ENCODE results near the gene CCDC154. TPM values are rescaled to one million over a fixed set of nuclear protein-coding genes. Genes with fewer than 3 reads are reported as not detected.
"Not testable (repeated sequence)": the region's sequence is repeated elsewhere in the genome, so short reads cannot be mapped to it uniquely, and the experiment has no call there.

Gene CCDC154
- total RNA-seq, 4 donors from 2014 or later = 0.48 to 5.3 (median 0.51) TPM; not detected in 1

DNA sequence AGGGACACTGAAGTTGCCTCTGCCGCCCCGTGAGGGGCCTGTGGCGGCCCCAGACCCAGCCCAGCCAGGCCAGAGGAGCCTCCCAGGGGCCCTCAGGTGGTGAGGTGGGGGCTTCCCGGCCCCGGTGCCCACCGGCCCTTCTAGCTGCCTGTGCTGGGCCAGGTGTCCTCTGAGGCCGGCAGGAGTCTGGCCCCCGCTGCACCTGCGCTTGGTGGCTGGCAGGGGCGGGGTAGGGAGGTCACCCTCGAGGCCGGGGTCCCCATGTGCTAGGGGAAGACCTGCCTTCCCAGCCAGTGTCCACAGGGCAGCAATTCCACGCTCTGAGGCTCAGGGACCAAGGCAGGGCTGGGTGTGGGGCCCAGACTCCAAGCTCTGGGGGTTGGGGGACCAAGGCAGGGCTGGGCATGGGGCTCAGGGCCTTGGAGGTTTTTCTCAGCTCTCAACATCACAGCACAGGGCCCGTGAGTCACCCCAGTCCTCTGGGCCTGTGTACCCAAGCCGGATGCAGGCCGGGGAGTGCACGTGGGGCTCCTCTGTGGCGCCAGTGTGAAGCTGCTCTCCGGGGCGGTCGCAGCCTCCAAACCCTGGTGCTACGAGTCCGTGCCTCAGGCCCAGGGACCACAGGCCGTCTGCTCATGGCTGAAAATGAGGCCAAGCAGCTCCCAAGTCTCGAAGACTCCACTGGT, 1.3 kb upstream of the CCDC154 start:
- Histone ChIP-seq H3K36me3 (no peaks in the 10 kb centered on the region), H3K27ac (no peak overlapping the region), H3K27me3 (no peaks in the 10 kb centered on the region)

DNA sequence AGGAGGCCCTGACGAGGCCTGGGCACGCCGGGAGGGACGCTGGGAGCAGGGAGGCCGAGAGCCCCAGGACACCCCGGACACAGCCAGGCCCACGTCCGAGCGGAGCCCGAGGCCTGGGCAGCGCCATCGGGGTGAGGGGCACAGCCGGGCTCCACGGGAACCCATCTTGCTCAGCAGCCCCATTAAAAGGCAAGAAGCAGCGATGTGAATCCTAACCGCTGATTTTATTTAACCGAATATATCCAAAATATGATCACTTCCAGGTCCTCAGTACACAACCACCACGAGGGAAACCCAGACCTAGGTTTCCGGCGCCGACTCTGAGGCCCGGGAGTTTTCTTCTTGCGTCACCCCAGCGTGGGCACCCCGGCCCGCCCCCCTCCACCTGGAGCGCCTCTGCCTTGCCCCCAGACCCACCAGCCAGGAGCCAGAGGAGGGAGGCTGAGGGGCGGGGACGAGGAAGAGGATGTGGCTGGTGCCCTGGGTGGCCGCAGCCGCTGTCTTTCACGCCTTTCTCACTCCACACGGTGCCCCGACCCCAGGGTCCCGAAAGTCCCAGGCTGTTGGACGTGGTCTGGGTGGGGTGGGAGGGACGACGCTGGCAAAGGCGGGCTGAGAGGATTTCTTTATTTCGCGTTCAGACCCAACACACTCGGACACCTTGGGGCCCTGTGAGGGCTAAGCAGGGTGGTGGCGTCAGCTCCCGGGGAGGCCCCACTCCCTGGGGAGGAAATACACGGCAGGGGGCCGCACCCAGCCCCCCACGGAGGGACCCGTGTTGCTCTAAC, 568 bp upstream of the CCDC154 start:
- no peaks in the 10 kb centered on the region for H3K36me3 ChIP-seq
- no peaks in the 10 kb centered on the region for H3K9me3 ChIP-seq
- TF ChIP-seq POLR2A (IDR thresholded peaks at IDR 0.05) = no peak
- intact Hi-C loops (cut with DNase I; ENCODE audit: low total_unique reads) = no loop called here
- DNase-seq = no peak
- no peaks in the 10 kb centered on the region for H3K27me3 ChIP-seq
- no peak overlapping the region for H3K27ac ChIP-seq
- H3K4me3 ChIP-seq = no peak overlapping the region
- no peaks in the 10 kb centered on the region for H3K4me1 ChIP-seq

More for the DNA sequence above, 1.3 kb upstream of the CCDC154 start:
- DNase-seq = no peak
- Histone ChIP-seq H3K4me1 (no peaks in the 10 kb centered on the region), H3K4me3 (no peak overlapping the region), H3K9me3 (no peaks in the 10 kb centered on the region)
- TF ChIP-seq, protein P1, sequence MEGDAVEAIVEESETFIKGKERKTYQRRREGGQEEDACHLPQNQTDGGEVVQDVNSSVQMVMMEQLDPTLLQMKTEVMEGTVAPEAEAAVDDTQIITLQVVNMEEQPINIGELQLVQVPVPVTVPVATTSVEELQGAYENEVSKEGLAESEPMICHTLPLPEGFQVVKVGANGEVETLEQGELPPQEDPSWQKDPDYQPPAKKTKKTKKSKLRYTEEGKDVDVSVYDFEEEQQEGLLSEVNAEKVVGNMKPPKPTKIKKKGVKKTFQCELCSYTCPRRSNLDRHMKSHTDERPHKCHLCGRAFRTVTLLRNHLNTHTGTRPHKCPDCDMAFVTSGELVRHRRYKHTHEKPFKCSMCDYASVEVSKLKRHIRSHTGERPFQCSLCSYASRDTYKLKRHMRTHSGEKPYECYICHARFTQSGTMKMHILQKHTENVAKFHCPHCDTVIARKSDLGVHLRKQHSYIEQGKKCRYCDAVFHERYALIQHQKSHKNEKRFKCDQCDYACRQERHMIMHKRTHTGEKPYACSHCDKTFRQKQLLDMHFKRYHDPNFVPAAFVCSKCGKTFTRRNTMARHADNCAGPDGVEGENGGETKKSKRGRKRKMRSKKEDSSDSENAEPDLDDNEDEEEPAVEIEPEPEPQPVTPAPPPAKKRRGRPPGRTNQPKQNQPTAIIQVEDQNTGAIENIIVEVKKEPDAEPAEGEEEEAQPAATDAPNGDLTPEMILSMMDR (IDR thresholded peaks at IDR 0.05) = no peak
- TF ChIP-seq POLR2A (IDR thresholded peaks at IDR 0.05) = no peak
- intact Hi-C loops (cut with DNase I; ENCODE audit: low total_unique reads) = no loop called here

DNA sequence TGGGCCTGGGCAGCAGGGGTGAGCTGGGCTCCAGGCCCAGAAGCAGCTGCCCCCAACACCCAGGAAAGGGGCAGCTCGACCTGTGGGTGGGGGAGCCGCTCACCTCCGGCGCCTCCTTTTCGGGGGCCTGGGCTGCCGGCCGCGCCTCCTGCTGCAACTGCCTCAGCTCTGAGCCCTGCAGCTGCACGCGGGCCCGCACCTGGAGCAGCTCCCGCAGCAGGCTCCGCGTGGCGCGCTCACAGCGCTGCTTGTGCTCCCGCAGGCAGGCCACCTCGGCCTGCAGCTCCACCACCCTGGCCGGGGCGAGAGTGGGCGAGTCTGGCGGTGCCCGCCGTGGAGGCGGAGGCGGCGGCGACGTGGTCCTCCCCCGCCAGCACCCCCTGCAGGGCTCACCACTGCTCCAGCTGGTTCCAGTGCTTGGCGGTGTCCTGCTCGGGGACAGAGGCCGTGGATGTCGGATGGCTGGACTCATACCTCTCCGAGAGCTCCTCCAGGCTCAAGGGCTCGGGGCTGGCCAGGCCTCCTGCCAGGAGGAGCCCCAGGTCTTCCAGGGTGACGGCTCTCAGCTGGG, 868 bp downstream of the CCDC154 start:
- no peaks in the 10 kb centered on the region for H3K9me3 ChIP-seq
- intact Hi-C loops (cut with DNase I; ENCODE audit: low total_unique reads) = no loop called here
- no peaks in the 10 kb centered on the region for H3K27me3 ChIP-seq
- H3K36me3 ChIP-seq = no peaks in the 10 kb centered on the region
- TF ChIP-seq, protein P1 (IDR thresholded peaks at IDR 0.05) = no peak
- TF ChIP-seq POLR2A (IDR thresholded peaks at IDR 0.05) = no peak
- no peak for DNase-seq
- H3K4me3 ChIP-seq = no peak overlapping the region
- H3K27ac ChIP-seq = no peak overlapping the region
- H3K4me1 ChIP-seq = no peaks in the 10 kb centered on the region

DNA sequence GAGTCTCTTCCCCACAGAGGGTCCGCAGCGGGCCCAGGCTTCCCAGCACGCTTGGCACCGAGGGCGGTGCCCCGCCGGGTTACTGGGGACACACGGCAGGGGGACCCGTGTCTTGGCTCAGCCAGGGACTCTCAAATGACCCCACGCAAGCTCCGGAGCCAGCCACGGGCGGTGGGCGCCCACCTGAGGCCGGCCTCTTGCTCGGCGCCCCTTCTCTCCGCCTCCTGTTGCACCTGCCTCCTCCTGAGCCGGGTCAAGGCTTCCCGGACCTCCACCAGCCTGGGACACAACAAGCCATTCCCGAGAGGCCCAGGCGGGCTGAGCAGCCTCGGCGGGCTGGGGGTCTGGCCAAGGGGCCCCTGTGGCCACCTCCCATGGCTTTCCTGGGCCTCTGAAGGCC, 1.7 kb downstream of the CCDC154 start:
- Histone ChIP-seq H3K36me3 (no peaks in the 10 kb centered on the region), H3K4me1 (no peaks in the 10 kb centered on the region), H3K9me3 (no peaks in the 10 kb centered on the region), H3K27me3 (no peaks in the 10 kb centered on the region), H3K4me3 (no peak overlapping the region), H3K27ac (no peak overlapping the region)
- intact Hi-C loops (cut with DNase I; ENCODE audit: low total_unique reads) = no loop called here
- no peak for DNase-seq
- no peak for TF ChIP-seq POLR2A (IDR thresholded peaks at IDR 0.05)
- TF ChIP-seq, protein P1 (IDR thresholded peaks at IDR 0.05) = no peak

DNA sequence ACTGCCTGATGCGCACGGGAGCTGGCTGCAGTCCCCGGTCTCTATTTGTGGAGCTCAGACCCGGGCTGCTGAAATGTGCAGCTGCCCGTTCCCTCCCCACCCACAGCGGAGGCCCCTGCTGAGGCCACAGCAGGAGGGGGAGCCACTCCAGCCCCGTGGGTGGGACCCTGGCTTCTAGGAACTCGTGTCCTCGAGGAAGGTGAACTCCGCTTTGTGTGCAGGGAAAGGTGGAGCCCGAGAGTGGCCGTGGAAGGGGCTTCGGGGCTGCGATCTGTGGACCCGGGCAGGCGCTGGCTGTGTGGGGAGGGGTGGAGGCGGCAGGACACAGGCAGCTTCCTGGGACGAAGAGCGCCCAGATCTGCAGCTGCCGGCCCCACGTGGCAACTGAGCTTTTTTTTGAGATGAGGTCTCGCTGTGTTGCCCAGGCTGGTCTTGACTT, 2.9 kb downstream of the CCDC154 start:
- H3K4me1 ChIP-seq = no peaks in the 10 kb centered on the region
- no peaks in the 10 kb centered on the region for H3K27me3 ChIP-seq
- intact Hi-C loops (cut with DNase I; ENCODE audit: low total_unique reads) = no loop called here
- H3K9me3 ChIP-seq = no peaks in the 10 kb centered on the region
- no peak for DNase-seq
- no peak overlapping the region for H3K27ac ChIP-seq
- no peak for TF ChIP-seq POLR2A (IDR thresholded peaks at IDR 0.05)
- TF ChIP-seq, protein P1 (IDR thresholded peaks at IDR 0.05) = no peak
- H3K4me3 ChIP-seq = no peak overlapping the region
- no peaks in the 10 kb centered on the region for H3K36me3 ChIP-seq

DNA sequence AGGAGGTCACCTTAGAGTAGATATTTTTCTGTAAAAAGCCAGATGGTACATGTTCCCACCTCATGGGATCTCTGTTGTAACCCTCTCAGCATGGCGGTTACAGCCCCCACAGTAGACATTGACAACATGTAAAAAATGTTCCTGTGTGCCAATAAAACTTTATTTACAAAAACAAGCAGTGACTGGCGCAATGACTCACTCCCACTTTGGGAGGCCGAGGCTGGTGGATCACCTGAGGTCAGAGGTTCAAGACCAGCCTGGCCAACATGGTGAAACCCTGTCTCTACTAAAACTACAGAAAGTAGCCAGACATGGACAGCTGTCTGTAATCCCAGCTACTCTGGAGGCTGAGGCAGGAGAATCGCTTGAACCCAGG, 4.7 kb downstream of the CCDC154 start:
- H3K4me3 ChIP-seq; H3K27me3 ChIP-seq; H3K36me3 ChIP-seq; H3K9me3 ChIP-seq; H3K27ac ChIP-seq; H3K4me1 ChIP-seq; DNase-seq; intact Hi-C loops (cut with DNase I; ENCODE audit: low total_unique reads): not testable (repeated sequence)

All from uterus (tissue), 4 donors.